GM12891 (cell line): ENCODE data around the gene EYS.

Experiments
- PAX5 ChIP-seq: IDR thresholded peaks from 2 replicates; pipeline ENCODE4 v1.6.1; 2011; ENCODE audit warnings: low read length, moderate library complexity, mild to moderate bottlenecking; ENCODE audit not compliant: insufficient read depth, severe bottlenecking
- POLR2A ChIP-seq: IDR thresholded peaks from 2 replicates; pipeline ENCODE4 v1.6.1; 2011; ENCODE audit warnings: low read depth, low read length, control low read depth
- POLR2AphosphoS5 ChIP-seq: IDR thresholded peaks from 2 replicates; pipeline ENCODE4 v1.6.1; 2011; ENCODE audit warnings: low read depth, low read length, control low read depth
- POU2F2 ChIP-seq: IDR thresholded peaks from 2 replicates; pipeline ENCODE4 v1.6.1; 2011; ENCODE audit warnings: low read depth, mild to moderate bottlenecking, control low read depth, low read length, moderate library complexity
- SPI1 ChIP-seq: IDR thresholded peaks from 2 replicates; pipeline ENCODE4 v1.6.1; 2011; ENCODE audit warnings: low read depth, low read length, control low read depth
- TAF1 ChIP-seq: IDR thresholded peaks from 2 replicates; pipeline ENCODE4 v1.6.1; 2011; ENCODE audit warnings: low read depth, low read length, control low read depth

GRCh38 chr6:64973142-64973541 is 733.9 kb downstream of the EYS start:
- TF ChIP-seq TAF1, result no peak
- no peak for TF ChIP-seq POLR2A
- no peak for TF ChIP-seq POLR2AphosphoS5
- no peak for TF ChIP-seq SPI1
- no peak for TF ChIP-seq POU2F2
- no peak for TF ChIP-seq PAX5
